B cell (primary cell): Measurements from ENCODE around the gene VPS8. TPM values are rescaled to one million over a fixed set of nuclear protein-coding genes. Genes with fewer than 3 reads are reported as not detected.
"Not testable (repeated sequence)": the region's sequence is repeated elsewhere in the genome, so short reads cannot be mapped to it uniquely, and the experiment has no call there.

Experiments
- ATAC-seq: fragments of 200-7000 bp; cut with Tn5 transposase; one replicate; pipeline ENCODE4 v1.10.0; 2021; ENCODE audit warnings: low read depth, mild to moderate bottlenecking, moderate number of reproducible peaks, moderate library complexity
- CTCF ChIA-PET: fragments of 350-600 bp; sonication (Branson Sonifier 250); formaldehyde crosslinking; loops from one replicate; lab custom pipeline; 2021; ENCODE audit warnings: antibody characterized with exemption, inconsistent platforms; lab: Charles Lee
- POLR2A ChIA-PET: fragments of 350-600 bp; sonication (Branson Sonifier 250); formaldehyde crosslinking; loops from one replicate; lab custom pipeline; 2021; ENCODE audit warnings: antibody characterized with exemption; lab: Charles Lee
- DNase-seq: peaks from one replicate; pipeline ENCODE4 v3.0.0; 2013
- H2AFZ ChIP-seq: 2 replicates; pipeline ENCODE4 v1.6.1; 2012; ENCODE audit warnings: mild to moderate bottlenecking, low read depth, low read length; ENCODE audit not compliant: insufficient read depth, poor library complexity, severe bottlenecking
- H3K27ac ChIP-seq, 2 donors: 1 replicate in 1 of 2; 2 replicates in 1 of 2; pipeline ENCODE4 v1.5.1; 2012 to 2013; ENCODE audit warnings: low read length in 2 of 2, mild to moderate bottlenecking in 2 of 2, moderate library complexity in 1 of 2
- H3K27me3 ChIP-seq, 4 experiments: fragments of 200-600 bp in 1 of 4; sonication (generic) in 1 of 4; replicated peaks in 1 of 4; 1 replicate in 2 of 4; 2 replicates in 2 of 4; pipeline versions ENCODE4 v1.6.1 to v1.7.0; 2013 to 2016; ENCODE audit warnings: low read length in 3 of 4, mild to moderate bottlenecking in 2 of 4, mixed read lengths in 1 of 4, moderate library complexity in 1 of 4; ENCODE audit not compliant: insufficient read depth in 4 of 4, control insufficient read depth in 3 of 4; ENCODE audit errors: control extremely low read depth in 1 of 4
- H3K36me3 ChIP-seq, 2 experiments: replicated peaks in 1 of 2; 1 replicate in 1 of 2; 2 replicates in 1 of 2; pipeline versions ENCODE4 v1.6.1 to v1.7.1; 2013; ENCODE audit warnings: low read length in 1 of 2; ENCODE audit not compliant: insufficient read depth in 2 of 2, control insufficient read depth in 1 of 2; ENCODE audit errors: control extremely low read depth in 1 of 2, extremely low read depth in 1 of 2
- H3K4me1 ChIP-seq, 2 donors: fragments of 200-600 bp in 1 of 2; sonication (generic) in 1 of 2; 1 replicate in 1 of 2; 2 replicates in 1 of 2; pipeline versions ENCODE4 v1.5.1 to v1.6.1; 2013 to 2017; ENCODE audit warnings: low read length in 2 of 2; ENCODE audit not compliant: control insufficient read depth in 2 of 2, insufficient read depth in 2 of 2
- H3K4me2 ChIP-seq: replicated peaks from 2 replicates; pipeline ENCODE3; 2012; ENCODE audit warnings: mild to moderate bottlenecking, low read depth, low read length; ENCODE audit not compliant: poor library complexity, severe bottlenecking
- H3K4me3 ChIP-seq, 5 experiments: fragments of 200-600 bp in 1 of 5; sonication (generic) in 1 of 5; 1 replicate in 3 of 5; 2 replicates in 2 of 5; pipeline versions ENCODE4 v1.5.1 to v1.7.0; 2011 to 2016; ENCODE audit warnings: low read length in 4 of 5, mild to moderate bottlenecking in 4 of 5, low read depth in 2 of 5, control low read depth in 1 of 5, moderate library complexity in 1 of 5; ENCODE audit not compliant: insufficient read depth in 1 of 5; ENCODE audit errors: control extremely low read depth in 1 of 5, extremely low read depth in 1 of 5
- H3K79me2 ChIP-seq: fragments of 200-600 bp; sonication (generic); one replicate; pipeline ENCODE4 v1.6.0; 2016; ENCODE audit warnings: low read length; ENCODE audit not compliant: control insufficient read depth, insufficient read depth
- H3K9ac ChIP-seq: fragments of 200-600 bp; sonication (generic); 2 replicates; pipeline ENCODE4 v1.6.1; 2017; ENCODE audit warnings: mild to moderate bottlenecking, low read length, moderate library complexity
- H3K9me3 ChIP-seq, 3 donors: one replicate each; pipeline versions ENCODE4 v1.6.1 to v1.7.1; 2013; ENCODE audit warnings: low read length in 2 of 3; ENCODE audit not compliant: control insufficient read depth in 2 of 3, insufficient read depth in 1 of 3; ENCODE audit errors: control extremely low read depth in 1 of 3
- H4K20me1 ChIP-seq: 2 replicates; pipeline ENCODE4 v1.6.0; 2012; ENCODE audit warnings: mild to moderate bottlenecking, low read length; ENCODE audit not compliant: insufficient read depth, control insufficient read depth, poor library complexity, severe bottlenecking
- H3K27ac Mint-ChIP-seq: one replicate; pipeline ENCODE4 v1.8.0; 2021; ENCODE audit warnings: mixed read lengths
- H3K27me3 Mint-ChIP-seq: one replicate; pipeline ENCODE4 v1.8.0; 2021; ENCODE audit warnings: mixed read lengths
- H3K4me1 Mint-ChIP-seq: one replicate; pipeline ENCODE4 v1.8.0; 2021; ENCODE audit warnings: mixed read lengths
- H3K4me3 Mint-ChIP-seq: one replicate; pipeline ENCODE4 v1.8.0; 2021; ENCODE audit warnings: mixed read lengths
- H3K9me3 Mint-ChIP-seq: one replicate; pipeline ENCODE4 v1.8.0; 2022; ENCODE audit warnings: mixed read lengths; ENCODE audit not compliant: insufficient read depth
- CTCF ChIP-seq: fragments of 200-600 bp; IDR thresholded peaks from one replicate; pipeline ENCODE4 v1.8.0; 2022; ENCODE audit warnings: antibody characterized with exemption, mild to moderate bottlenecking
- EZH2 ChIP-seq: IDR thresholded peaks from 2 replicates; pipeline ENCODE4 v1.6.1; 2012; ENCODE audit warnings: borderline replicate concordance, low read depth, mild to moderate bottlenecking, moderate library complexity, low read length; ENCODE audit not compliant: insufficient read depth, poor library complexity, severe bottlenecking
- WGBS: methylation state at CpG from one replicate; pipeline ENCODE4 v1.1.5; 2013; ENCODE audit warnings: missing lambda C conversion rate; ENCODE audit not compliant: insufficient coverage; 5-methylcytosine and 5-hydroxymethylcytosine counted together
- intact Hi-C: fragments of 100-400 bp; cut with micrococcal nuclease; formaldehyde crosslinking; loops from one replicate; pipeline ENCODE4 v1.10.0; 2022
- polyA plus RNA-seq: library from polyadenylated mRNA; depleted of rRNA; stranded (reverse); fragments of >200 nt; gene quantifications from 2 replicates; pipeline ENCODE4 v1.2.3, GENCODE V29; 2012
- total RNA-seq, 2 donors: library from RNA; stranded (reverse); fragments of 120-200 nt in 1 of 2; gene quantifications; 1 replicate in 1 of 2; 2 replicates in 1 of 2; pipeline versions ENCODE4 v1.2.3 to v1.2.4, GENCODE V29; 2013 to 2022

Gene VPS8
- total and polyA plus RNA-seq, 2 donors (not counting 1 experiment from before 2014, with no cell fraction given): 18.3 to 95.6 TPM

GRCh38 chr3:184993394-184993793 lies 181.4 kb downstream of the VPS8 start:
- no peak overlapping the region for H3K27ac ChIP-seq
- DNase-seq (no peak), ATAC-seq (no peak)
- no peaks in the 10 kb centered on the region for H3K9me3 Mint-ChIP-seq
- no peak overlapping the region for H3K4me3 Mint-ChIP-seq
- H3K4me3 ChIP-seq: no peak overlapping the region
- no peak overlapping the region for H3K4me2 ChIP-seq
- H3K9ac ChIP-seq: no peak overlapping the region
- H2AFZ ChIP-seq: no peak overlapping the region
- no peak for TF ChIP-seq EZH2
- no peak for TF ChIP-seq CTCF
- H3K9me3 ChIP-seq: no peaks in the 10 kb centered on the region
- no peaks in the 10 kb centered on the region for H3K4me1 Mint-ChIP-seq
- 100% methylated on average over 1 of the region's 1 CpG for WGBS
- no peaks in the 10 kb centered on the region for H3K27me3 ChIP-seq
- peaks cover 5 to 37% of the 10 kb centered on the region in 2 experiments for H3K36me3 ChIP-seq
- CTCF ChIA-PET: no interaction called here
- intact Hi-C loops: no loop called here
- H3K79me2 ChIP-seq: no peaks in the 10 kb centered on the region
- no peaks in the 10 kb centered on the region for H3K4me1 ChIP-seq
- H4K20me1 ChIP-seq: no peaks in the 10 kb centered on the region
- H3K27me3 Mint-ChIP-seq: no peaks in the 10 kb centered on the region
- no peak overlapping the region for H3K27ac Mint-ChIP-seq
- POLR2A ChIA-PET: no interaction called here

GRCh38 chr3:185003876-185004275 lies 191.9 kb downstream of the VPS8 start:
- H3K4me2 ChIP-seq, H3K27ac Mint-ChIP-seq, H3K9ac ChIP-seq, H3K4me1 ChIP-seq, CTCF ChIA-PET, H3K27me3 ChIP-seq, H3K79me2 ChIP-seq, H3K4me3 ChIP-seq, H4K20me1 ChIP-seq, intact Hi-C loops, DNase-seq, H3K4me3 Mint-ChIP-seq, H3K27me3 Mint-ChIP-seq, H3K4me1 Mint-ChIP-seq, H3K27ac ChIP-seq, ATAC-seq, H3K9me3 ChIP-seq, H2AFZ ChIP-seq, POLR2A ChIA-PET: not testable (repeated sequence)
- peaks cover 8 to 44% of the 10 kb centered on the region in 2 experiments for H3K36me3 ChIP-seq
- WGBS: 99% methylated on average over 11 of the region's 28 CpGs
- peaks cover 11% of the 10 kb centered on the region for H3K9me3 Mint-ChIP-seq
